Measurements from ENCODE around the gene TP53RK. TPM values are rescaled to one million over a fixed set of nuclear protein-coding genes. Genes with fewer than 3 reads are reported as not detected.

The TP53RK gene
- total RNA-seq: 10 to 100 TPM; 12.1 to 12.3 TPM

- Mint-ChIP-seq H3K4me3 (peak within 1 kb of the TSS; percentile 96), H3K9me3 (no peaks in the 10 kb centered on the region), H3K36me3 (peaks cover 14% of the 10 kb centered on the region), H3K27me3 (no peaks in the 10 kb centered on the region), H3K4me1 (ENCODE audit: low read depth) (peaks cover 36% of the 10 kb centered on the region), H3K27ac (peak within 1 kb of the TSS; percentile 97)
- intact Hi-C loops (cut with micrococcal nuclease): loop anchor here (2.0 kb wide), 3 partner anchors 144 to 282 kb away; partner anchors contain the start of genes ELMO2 and ZNF334
- ChIA-PET POLR2A (interaction anchor here (1.0 to 2.1 kb wide), 3 partner anchors 139 to 283 kb away, joined by 3 to 7 read pairs (median 3); partner anchors contain the start of genes ELMO2 and OCSTAMP), CTCF (interaction anchor here (0.9 to 2.1 kb wide), 5 partner anchors 9 to 169 kb away, joined by 3 to 8 read pairs (median 4); no protein-coding TSS in a partner anchor)
- DNase-seq: peak; percentile 98
Observed at GRCh38 chr20:46689082-46689753, at the start of gene TP53RK. Gene TP53RK, minus strand, starts transcription at chr20:46689444. Its CDS starts 30 bp downstream, at chr20:46689414.

DNA sequence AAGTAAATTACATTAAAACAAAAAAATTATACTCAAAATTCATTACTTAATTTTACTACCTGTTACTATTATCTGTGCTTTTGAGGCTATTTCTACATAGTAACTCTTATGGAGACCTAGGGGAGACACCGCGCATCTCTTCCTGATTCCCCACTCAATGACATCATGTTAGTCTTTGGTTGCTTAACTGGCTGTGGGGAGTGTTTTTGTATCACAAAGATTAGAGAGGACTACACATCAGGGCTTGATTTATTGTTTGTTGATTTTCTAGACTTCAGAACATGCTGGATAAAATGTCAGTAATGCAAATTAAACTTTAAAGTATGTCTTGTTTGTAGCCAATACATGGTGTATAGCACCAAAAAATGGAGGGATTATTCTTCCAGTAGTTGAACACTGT is 46.2 kb upstream of the TP53RK start:
- POLR2A ChIA-PET: no interaction called here
- H3K4me1 Mint-ChIP-seq (ENCODE audit: low read depth): no peaks in the 10 kb centered on the region
- intact Hi-C loops (cut with micrococcal nuclease): no loop called here
- DNase-seq: no peak
- peaks cover 26% of the 10 kb centered on the region for H3K27me3 Mint-ChIP-seq
- no peak overlapping the region for H3K27ac Mint-ChIP-seq
- H3K36me3 Mint-ChIP-seq: no peaks in the 10 kb centered on the region
- H3K9me3 Mint-ChIP-seq: peaks cover 1% of the 10 kb centered on the region
- CTCF ChIA-PET: interaction anchor here (1.5 kb wide), 1 partner anchor 17 kb away, joined by 5 read pairs; no protein-coding TSS in a partner anchor
- H3K4me3 Mint-ChIP-seq: no peak overlapping the region

DNA sequence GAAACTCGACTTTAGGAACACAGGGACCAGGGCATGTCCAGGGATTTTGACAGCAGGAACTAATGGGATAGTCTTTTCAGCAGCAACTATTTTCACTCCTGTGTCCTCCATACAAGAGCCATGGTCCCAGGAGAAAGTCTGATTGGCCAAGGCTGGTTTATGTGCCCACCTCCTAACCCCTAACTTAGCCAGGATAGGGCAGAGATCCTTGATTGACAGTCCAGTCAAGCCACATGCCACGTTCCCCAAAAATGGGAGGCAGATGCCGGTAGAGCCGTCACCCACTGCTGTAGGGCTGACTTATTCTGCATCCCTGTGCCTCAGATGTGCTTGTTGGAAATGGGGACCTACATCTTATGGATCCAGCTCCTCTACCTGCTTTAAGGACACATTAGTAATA is 42.5 kb upstream of the TP53RK start:
- Mint-ChIP-seq H3K4me1 (ENCODE audit: low read depth) (no peaks in the 10 kb centered on the region), H3K36me3 (no peaks in the 10 kb centered on the region), H3K9me3 (no peaks in the 10 kb centered on the region), H3K27ac (no peak overlapping the region), H3K27me3 (peaks cover 11% of the 10 kb centered on the region), H3K4me3 (no peak overlapping the region)
- no peak for DNase-seq
- intact Hi-C loops (cut with micrococcal nuclease): no loop called here
- ChIA-PET CTCF (no interaction called here), POLR2A (no interaction called here)

- H3K27ac Mint-ChIP-seq: no peak overlapping the region
- ChIA-PET POLR2A (no interaction called here), CTCF (no interaction called here)
- DNase-seq: no peak
- no peak overlapping the region for H3K4me3 Mint-ChIP-seq
- peaks cover 1% of the 10 kb centered on the region for H3K36me3 Mint-ChIP-seq
- intact Hi-C loops (cut with micrococcal nuclease): no loop called here
- peaks cover 4% of the 10 kb centered on the region for H3K9me3 Mint-ChIP-seq
- H3K4me1 Mint-ChIP-seq (ENCODE audit: low read depth): no peaks in the 10 kb centered on the region
- H3K27me3 Mint-ChIP-seq: no peaks in the 10 kb centered on the region
Observed at GRCh38 chr20:46725186-46726165, 36.2 kb upstream of the TP53RK start.

- no peaks in the 10 kb centered on the region for H3K27me3 Mint-ChIP-seq
- ChIA-PET CTCF (no interaction called here), POLR2A (no interaction called here)
- H3K36me3 Mint-ChIP-seq: peaks cover 3% of the 10 kb centered on the region
- no peak overlapping the region for H3K4me3 Mint-ChIP-seq
- intact Hi-C loops (cut with micrococcal nuclease): no loop called here
- no peaks in the 10 kb centered on the region for H3K4me1 Mint-ChIP-seq (ENCODE audit: low read depth)
- DNase-seq: no peak
- H3K27ac Mint-ChIP-seq: no peak overlapping the region
- peaks cover 15% of the 10 kb centered on the region for H3K9me3 Mint-ChIP-seq
Observed at GRCh38 chr20:46724343-46724959, 35.2 kb upstream of the TP53RK start.

- H3K27me3 Mint-ChIP-seq: no peaks in the 10 kb centered on the region
- no peak for DNase-seq
- H3K9me3 Mint-ChIP-seq: peaks cover 19% of the 10 kb centered on the region
- H3K27ac Mint-ChIP-seq: no peak overlapping the region
- intact Hi-C loops (cut with micrococcal nuclease): no loop called here
- no peaks in the 10 kb centered on the region for H3K4me1 Mint-ChIP-seq (ENCODE audit: low read depth)
- ChIA-PET CTCF (interaction anchor here (1.0 to 1.1 kb wide), 2 partner anchors 35 to 661 kb away, joined by 4 read pairs; no protein-coding TSS in a partner anchor), POLR2A (no interaction called here)
- H3K4me3 Mint-ChIP-seq: no peak overlapping the region
- H3K36me3 Mint-ChIP-seq: peaks cover 3% of the 10 kb centered on the region
Observed at GRCh38 chr20:46723039-46723438, 33.8 kb upstream of the TP53RK start.

- no peaks in the 10 kb centered on the region for H3K27me3 Mint-ChIP-seq
- intact Hi-C loops (cut with micrococcal nuclease): no loop called here
- no peaks in the 10 kb centered on the region for H3K4me1 Mint-ChIP-seq (ENCODE audit: low read depth)
- H3K4me3 Mint-ChIP-seq: no peak overlapping the region
- POLR2A ChIA-PET: no interaction called here
- H3K36me3 Mint-ChIP-seq: peaks cover 3% of the 10 kb centered on the region
- no peak for DNase-seq
- H3K27ac Mint-ChIP-seq: no peak overlapping the region
- peaks cover 19% of the 10 kb centered on the region for H3K9me3 Mint-ChIP-seq
- CTCF ChIA-PET: interaction anchor here (1.0 to 1.1 kb wide), 2 partner anchors 36 to 662 kb away, joined by 4 read pairs; no protein-coding TSS in a partner anchor
Observed at GRCh38 chr20:46722450-46722849, 33.2 kb upstream of the TP53RK start.

GRCh38 chr20:46721476-46721875 is 32.2 kb upstream of the TP53RK start:
- CTCF ChIA-PET: interaction anchor here (1.1 kb wide), 1 partner anchor 31 kb away, joined by 3 read pairs; no protein-coding TSS in a partner anchor
- H3K36me3 Mint-ChIP-seq: peaks cover 3% of the 10 kb centered on the region
- H3K4me3 Mint-ChIP-seq: no peak overlapping the region
- no peak for DNase-seq
- peaks cover 19% of the 10 kb centered on the region for H3K9me3 Mint-ChIP-seq
- intact Hi-C loops (cut with micrococcal nuclease): no loop called here
- no peaks in the 10 kb centered on the region for H3K4me1 Mint-ChIP-seq (ENCODE audit: low read depth)
- POLR2A ChIA-PET: no interaction called here
- no peaks in the 10 kb centered on the region for H3K27me3 Mint-ChIP-seq
- H3K27ac Mint-ChIP-seq: no peak overlapping the region

- CTCF ChIA-PET: interaction anchor here (1.1 kb wide), 1 partner anchor 31 kb away, joined by 3 read pairs; no protein-coding TSS in a partner anchor
- no peaks in the 10 kb centered on the region for H3K4me1 Mint-ChIP-seq (ENCODE audit: low read depth)
- peaks cover 19% of the 10 kb centered on the region for H3K9me3 Mint-ChIP-seq
- POLR2A ChIA-PET: no interaction called here
- peak; percentile 16 for DNase-seq
- no peak overlapping the region for H3K27ac Mint-ChIP-seq
- peaks cover under 1% of the 10 kb centered on the region for H3K27me3 Mint-ChIP-seq
- H3K36me3 Mint-ChIP-seq: peaks cover 3% of the 10 kb centered on the region
- no peak overlapping the region for H3K4me3 Mint-ChIP-seq
- intact Hi-C loops (cut with micrococcal nuclease): no loop called here
Observed at GRCh38 chr20:46720776-46721425, 31.7 kb upstream of the TP53RK start.

- H3K27me3 Mint-ChIP-seq: peaks cover 2% of the 10 kb centered on the region
- peaks cover 3% of the 10 kb centered on the region for H3K36me3 Mint-ChIP-seq
- peaks cover 19% of the 10 kb centered on the region for H3K9me3 Mint-ChIP-seq
- H3K4me1 Mint-ChIP-seq (ENCODE audit: low read depth): no peaks in the 10 kb centered on the region
- intact Hi-C loops (cut with micrococcal nuclease): no loop called here
- no peak overlapping the region for H3K4me3 Mint-ChIP-seq
- POLR2A ChIA-PET: no interaction called here
- no peak overlapping the region for H3K27ac Mint-ChIP-seq
- DNase-seq: no peak
- CTCF ChIA-PET: no interaction called here
Observed at GRCh38 chr20:46720019-46720418, 30.8 kb upstream of the TP53RK start.

GRCh38 chr20:46717818-46718541 is 28.7 kb upstream of the TP53RK start:
- Mint-ChIP-seq H3K27me3 (peaks cover 19% of the 10 kb centered on the region), H3K36me3 (peaks cover 3% of the 10 kb centered on the region), H3K4me1 (ENCODE audit: low read depth) (no peaks in the 10 kb centered on the region), H3K27ac (no peak overlapping the region), H3K9me3 (peaks cover 19% of the 10 kb centered on the region), H3K4me3 (no peak overlapping the region)
- no peak for DNase-seq
- intact Hi-C loops (cut with micrococcal nuclease): no loop called here
- ChIA-PET CTCF (no interaction called here), POLR2A (interaction anchor here (0.5 kb wide), 1 partner anchor 16 kb away, joined by 3 read pairs; no protein-coding TSS in a partner anchor)
